WTC11 (cell line): ENCODE results near the gene PPP2R1B. TPM values are rescaled to one million over a fixed set of nuclear protein-coding genes. Genes with fewer than 3 reads are reported as not detected.

Experiments used
- ATAC-seq: fragments of 200-7000 bp; cut with Tn5 transposase; 2 replicates; pipeline ENCODE4 v1.10.0; 2021; ENCODE audit warnings: mild to moderate bottlenecking, moderate library complexity
- CTCF ChIA-PET: fragments of 300-600 bp; sonication (Branson Sonifier 250); formaldehyde crosslinking; loops from one replicate; lab custom pipeline; 2021; ENCODE audit warnings: antibody characterized with exemption; lab: Charles Lee
- POLR2A ChIA-PET: fragments of 350-600 bp; sonication (Branson Sonifier 250); formaldehyde crosslinking; loops from one replicate; lab custom pipeline; 2021; ENCODE audit warnings: antibody characterized with exemption; lab: Charles Lee
- DNase-seq: peaks from one replicate; pipeline ENCODE4 v3.0.0; 2021; ENCODE audit warnings: low spot score
- H3K27ac Mint-ChIP-seq: 2 replicates; pipeline ENCODE4 v1.8.0; 2021; ENCODE audit warnings: mixed read lengths
- H3K27me3 Mint-ChIP-seq: 2 replicates; pipeline ENCODE4 v1.8.0; 2021; ENCODE audit warnings: low read depth, mild to moderate bottlenecking, moderate library complexity, mixed read lengths
- H3K36me3 Mint-ChIP-seq: 2 replicates; pipeline ENCODE4 v1.8.0; 2021; ENCODE audit warnings: mixed read lengths
- H3K4me1 Mint-ChIP-seq: 2 replicates; pipeline ENCODE4 v1.8.0; 2022; ENCODE audit warnings: mixed read lengths
- H3K4me3 Mint-ChIP-seq: 2 replicates; pipeline ENCODE4 v1.8.0; 2021; ENCODE audit warnings: mild to moderate bottlenecking, moderate library complexity, mixed read lengths
- H3K9me3 Mint-ChIP-seq: 2 replicates; pipeline ENCODE4 v1.8.0; 2021; ENCODE audit warnings: mixed read lengths
- ESRRA ChIP-seq: sonication (generic); formaldehyde crosslinking; IDR thresholded peaks from 2 replicates; pipeline ENCODE4 v1.8.1; 2022; ENCODE audit warnings: mild to moderate bottlenecking, missing genetic modification reagents, borderline replicate concordance
- NR3C1 ChIP-seq: sonication (generic); formaldehyde crosslinking; conservative IDR thresholded peaks from 2 replicates; pipeline ENCODE4 v1.8.1; 2023; ENCODE audit warnings: low read depth, mild to moderate bottlenecking, missing genetic modification reagents
- SMAD3 ChIP-seq: sonication (generic); formaldehyde crosslinking; IDR thresholded peaks from 2 replicates; pipeline ENCODE4 v1.8.0; 2022; ENCODE audit warnings: missing genetic modification reagents, mild to moderate bottlenecking, borderline replicate concordance
- SP1 ChIP-seq: sonication (generic); formaldehyde crosslinking; conservative IDR thresholded peaks from 2 replicates; pipeline ENCODE4 v1.8.1; 2022; ENCODE audit warnings: missing genetic modification reagents
- TEAD1 ChIP-seq: sonication (generic); formaldehyde crosslinking; IDR thresholded peaks from 2 replicates; pipeline ENCODE4 v1.8.0; 2022; ENCODE audit warnings: mild to moderate bottlenecking, missing genetic modification reagents
- ZNF263 ChIP-seq: sonication (generic); formaldehyde crosslinking; IDR thresholded peaks from 2 replicates; pipeline ENCODE4 v1.8.1; 2022; ENCODE audit warnings: low read depth, mild to moderate bottlenecking, moderate library complexity, missing genetic modification reagents
- ZNF396 ChIP-seq: fragments of 250-450 bp; sonication (Bioruptor Pico); IDR thresholded peaks from 2 replicates; pipeline ENCODE4 v1.8.0; 2021; ENCODE audit warnings: mild to moderate bottlenecking, moderate library complexity, borderline replicate concordance
- total RNA-seq: library from RNA; stranded (reverse); gene quantifications from 3 replicates; pipeline ENCODE4 v1.2.3, GENCODE V29; 2021
- TF ChIP-seq, protein P1 (sequence below): sonication (generic); formaldehyde crosslinking; IDR thresholded peaks from 2 replicates; pipeline ENCODE4 v1.8.0; 2022; ENCODE audit warnings: mild to moderate bottlenecking, missing genetic modification reagents
- TF ChIP-seq, protein P2 (sequence below): sonication (generic); formaldehyde crosslinking; IDR thresholded peaks from 2 replicates; pipeline ENCODE4 v1.8.1; 2023; ENCODE audit warnings: mild to moderate bottlenecking, missing genetic modification reagents
- TF ChIP-seq, protein P3 (sequence below): sonication (generic); formaldehyde crosslinking; IDR thresholded peaks from 2 replicates; pipeline ENCODE4 v1.8.0; 2022; ENCODE audit warnings: mild to moderate bottlenecking, missing genetic modification reagents
- TF ChIP-seq, protein P4 (sequence below): fragments of 250-450 bp; sonication (Bioruptor Pico); IDR thresholded peaks from 2 replicates; pipeline ENCODE4 v1.9.0; 2021; ENCODE audit warnings: mild to moderate bottlenecking
- TF ChIP-seq, protein P5 (sequence below): sonication (generic); formaldehyde crosslinking; IDR thresholded peaks from 2 replicates; pipeline ENCODE4 v1.8.1; 2022; ENCODE audit warnings: mild to moderate bottlenecking, moderate library complexity, missing genetic modification reagents
- TF ChIP-seq, protein P6 (sequence below): sonication (generic); formaldehyde crosslinking; IDR thresholded peaks from 2 replicates; pipeline ENCODE4 v1.8.1; 2023; ENCODE audit warnings: mild to moderate bottlenecking, missing genetic modification reagents
- TF ChIP-seq, protein P7 (sequence below): sonication (generic); formaldehyde crosslinking; IDR thresholded peaks from 2 replicates; pipeline ENCODE4 v1.8.0; 2022; ENCODE audit warnings: mild to moderate bottlenecking, missing genetic modification reagents
- TF ChIP-seq, protein P8 (sequence below): sonication (generic); formaldehyde crosslinking; IDR thresholded peaks from 2 replicates; pipeline ENCODE4 v1.8.1; 2022; ENCODE audit warnings: low read depth, mild to moderate bottlenecking, moderate library complexity, missing genetic modification reagents, borderline replicate concordance

The PPP2R1B gene
- total RNA-seq, 1 experiment from 2014 or later = 87.7 TPM

DNA sequence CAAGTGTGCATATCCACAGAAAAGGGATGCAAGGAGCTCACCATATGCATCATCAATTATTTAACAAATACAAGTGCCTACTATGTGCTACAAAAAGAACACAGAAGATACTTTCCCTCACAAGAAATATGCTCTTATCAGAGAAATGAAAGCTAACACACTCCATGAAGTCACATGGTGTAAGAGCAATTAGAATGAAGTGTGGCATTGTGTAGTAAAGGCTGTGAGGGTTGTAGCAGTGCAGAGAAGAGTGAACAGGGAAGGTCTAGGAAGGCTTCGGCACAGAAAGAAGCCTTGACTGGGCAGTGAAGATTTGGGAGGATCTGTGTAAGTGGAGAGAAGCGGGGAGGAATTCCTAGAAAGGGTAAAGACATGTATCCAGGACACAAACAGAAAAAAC, 22.5 kb downstream of the PPP2R1B start:
- H3K4me1 Mint-ChIP-seq = no peaks in the 10 kb centered on the region
- CTCF ChIA-PET = no interaction called here
- H3K36me3 Mint-ChIP-seq = peaks cover 65% of the 10 kb centered on the region

DNA sequence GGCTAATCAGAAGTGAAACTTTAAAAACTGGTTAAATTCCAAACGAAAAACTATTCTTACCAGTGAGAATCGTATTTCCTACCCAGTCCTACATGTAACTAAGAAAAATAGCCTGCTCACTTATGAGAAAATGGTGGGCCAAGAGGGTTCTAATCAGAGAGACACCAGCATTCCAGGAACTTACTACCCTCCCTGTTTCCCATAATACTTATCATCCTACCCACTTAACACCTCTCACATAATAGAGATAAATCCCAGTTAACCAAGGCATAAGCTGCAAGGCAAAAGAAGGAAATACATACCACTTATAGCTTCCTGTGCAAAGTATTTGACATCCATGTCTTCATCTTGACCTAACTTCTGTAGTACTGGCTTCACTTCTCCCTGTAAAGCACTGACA, 24.4 kb downstream of the PPP2R1B start:
- CTCF ChIA-PET = no interaction called here
- no peak for ATAC-seq
- no peaks in the 10 kb centered on the region for H3K4me1 Mint-ChIP-seq
- TF ChIP-seq ESRRA (no peak), NR3C1 (no peak)
- TF ChIP-seq, protein P1, sequence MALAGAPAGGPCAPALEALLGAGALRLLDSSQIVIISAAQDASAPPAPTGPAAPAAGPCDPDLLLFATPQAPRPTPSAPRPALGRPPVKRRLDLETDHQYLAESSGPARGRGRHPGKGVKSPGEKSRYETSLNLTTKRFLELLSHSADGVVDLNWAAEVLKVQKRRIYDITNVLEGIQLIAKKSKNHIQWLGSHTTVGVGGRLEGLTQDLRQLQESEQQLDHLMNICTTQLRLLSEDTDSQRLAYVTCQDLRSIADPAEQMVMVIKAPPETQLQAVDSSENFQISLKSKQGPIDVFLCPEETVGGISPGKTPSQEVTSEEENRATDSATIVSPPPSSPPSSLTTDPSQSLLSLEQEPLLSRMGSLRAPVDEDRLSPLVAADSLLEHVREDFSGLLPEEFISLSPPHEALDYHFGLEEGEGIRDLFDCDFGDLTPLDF (CRISPR knock-in tag) = no peak
- TF ChIP-seq, protein P2, sequence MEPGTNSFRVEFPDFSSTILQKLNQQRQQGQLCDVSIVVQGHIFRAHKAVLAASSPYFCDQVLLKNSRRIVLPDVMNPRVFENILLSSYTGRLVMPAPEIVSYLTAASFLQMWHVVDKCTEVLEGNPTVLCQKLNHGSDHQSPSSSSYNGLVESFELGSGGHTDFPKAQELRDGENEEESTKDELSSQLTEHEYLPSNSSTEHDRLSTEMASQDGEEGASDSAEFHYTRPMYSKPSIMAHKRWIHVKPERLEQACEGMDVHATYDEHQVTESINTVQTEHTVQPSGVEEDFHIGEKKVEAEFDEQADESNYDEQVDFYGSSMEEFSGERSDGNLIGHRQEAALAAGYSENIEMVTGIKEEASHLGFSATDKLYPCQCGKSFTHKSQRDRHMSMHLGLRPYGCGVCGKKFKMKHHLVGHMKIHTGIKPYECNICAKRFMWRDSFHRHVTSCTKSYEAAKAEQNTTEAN = no peak
- TF ChIP-seq, protein P3, sequence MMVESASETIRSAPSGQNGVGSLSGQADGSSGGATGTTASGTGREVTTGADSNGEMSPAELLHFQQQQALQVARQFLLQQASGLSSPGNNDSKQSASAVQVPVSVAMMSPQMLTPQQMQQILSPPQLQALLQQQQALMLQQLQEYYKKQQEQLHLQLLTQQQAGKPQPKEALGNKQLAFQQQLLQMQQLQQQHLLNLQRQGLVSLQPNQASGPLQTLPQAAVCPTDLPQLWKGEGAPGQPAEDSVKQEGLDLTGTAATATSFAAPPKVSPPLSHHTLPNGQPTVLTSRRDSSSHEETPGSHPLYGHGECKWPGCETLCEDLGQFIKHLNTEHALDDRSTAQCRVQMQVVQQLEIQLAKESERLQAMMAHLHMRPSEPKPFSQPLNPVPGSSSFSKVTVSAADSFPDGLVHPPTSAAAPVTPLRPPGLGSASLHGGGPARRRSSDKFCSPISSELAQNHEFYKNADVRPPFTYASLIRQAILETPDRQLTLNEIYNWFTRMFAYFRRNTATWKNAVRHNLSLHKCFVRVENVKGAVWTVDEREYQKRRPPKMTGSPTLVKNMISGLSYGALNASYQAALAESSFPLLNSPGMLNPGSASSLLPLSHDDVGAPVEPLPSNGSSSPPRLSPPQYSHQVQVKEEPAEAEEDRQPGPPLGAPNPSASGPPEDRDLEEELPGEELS = no peak
- no peaks in the 10 kb centered on the region for H3K27me3 Mint-ChIP-seq
- H3K36me3 Mint-ChIP-seq = peaks cover 50% of the 10 kb centered on the region
- no peak overlapping the region for H3K27ac Mint-ChIP-seq
- no peaks in the 10 kb centered on the region for H3K9me3 Mint-ChIP-seq
- H3K4me3 Mint-ChIP-seq = no peak overlapping the region
- no peak for DNase-seq
- POLR2A ChIA-PET = no interaction called here

More for the DNA sequence above, 22.5 kb downstream of the PPP2R1B start:
- POLR2A ChIA-PET = interaction anchor here (1.0 kb wide), 1 partner anchor 23 kb away, joined by 3 read pairs; no protein-coding TSS in a partner anchor
- DNase-seq (no peak), ATAC-seq (no peak)
- Mint-ChIP-seq H3K27ac (no peak overlapping the region), H3K27me3 (no peaks in the 10 kb centered on the region), H3K4me3 (no peak overlapping the region), H3K9me3 (no peaks in the 10 kb centered on the region)
- TF ChIP-seq, protein P3 = no peak
- TF ChIP-seq, protein P4, sequence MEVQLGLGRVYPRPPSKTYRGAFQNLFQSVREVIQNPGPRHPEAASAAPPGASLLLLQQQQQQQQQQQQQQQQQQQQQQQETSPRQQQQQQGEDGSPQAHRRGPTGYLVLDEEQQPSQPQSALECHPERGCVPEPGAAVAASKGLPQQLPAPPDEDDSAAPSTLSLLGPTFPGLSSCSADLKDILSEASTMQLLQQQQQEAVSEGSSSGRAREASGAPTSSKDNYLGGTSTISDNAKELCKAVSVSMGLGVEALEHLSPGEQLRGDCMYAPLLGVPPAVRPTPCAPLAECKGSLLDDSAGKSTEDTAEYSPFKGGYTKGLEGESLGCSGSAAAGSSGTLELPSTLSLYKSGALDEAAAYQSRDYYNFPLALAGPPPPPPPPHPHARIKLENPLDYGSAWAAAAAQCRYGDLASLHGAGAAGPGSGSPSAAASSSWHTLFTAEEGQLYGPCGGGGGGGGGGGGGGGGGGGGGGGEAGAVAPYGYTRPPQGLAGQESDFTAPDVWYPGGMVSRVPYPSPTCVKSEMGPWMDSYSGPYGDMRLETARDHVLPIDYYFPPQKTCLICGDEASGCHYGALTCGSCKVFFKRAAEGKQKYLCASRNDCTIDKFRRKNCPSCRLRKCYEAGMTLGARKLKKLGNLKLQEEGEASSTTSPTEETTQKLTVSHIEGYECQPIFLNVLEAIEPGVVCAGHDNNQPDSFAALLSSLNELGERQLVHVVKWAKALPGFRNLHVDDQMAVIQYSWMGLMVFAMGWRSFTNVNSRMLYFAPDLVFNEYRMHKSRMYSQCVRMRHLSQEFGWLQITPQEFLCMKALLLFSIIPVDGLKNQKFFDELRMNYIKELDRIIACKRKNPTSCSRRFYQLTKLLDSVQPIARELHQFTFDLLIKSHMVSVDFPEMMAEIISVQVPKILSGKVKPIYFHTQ (CRISPR knock-in tag) = no peak
- TF ChIP-seq ZNF396 (CRISPR knock-in tag) = no peak
- no peak for TF ChIP-seq ZNF263
- TF ChIP-seq SP1 = no peak
- no peak for TF ChIP-seq SMAD3 (CRISPR knock-in tag)
- TF ChIP-seq, protein P5, sequence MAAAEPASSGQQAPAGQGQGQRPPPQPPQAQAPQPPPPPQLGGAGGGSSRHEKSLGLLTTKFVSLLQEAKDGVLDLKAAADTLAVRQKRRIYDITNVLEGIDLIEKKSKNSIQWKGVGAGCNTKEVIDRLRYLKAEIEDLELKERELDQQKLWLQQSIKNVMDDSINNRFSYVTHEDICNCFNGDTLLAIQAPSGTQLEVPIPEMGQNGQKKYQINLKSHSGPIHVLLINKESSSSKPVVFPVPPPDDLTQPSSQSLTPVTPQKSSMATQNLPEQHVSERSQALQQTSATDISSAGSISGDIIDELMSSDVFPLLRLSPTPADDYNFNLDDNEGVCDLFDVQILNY (CRISPR knock-in tag) = no peak
- TF ChIP-seq, protein P6, sequence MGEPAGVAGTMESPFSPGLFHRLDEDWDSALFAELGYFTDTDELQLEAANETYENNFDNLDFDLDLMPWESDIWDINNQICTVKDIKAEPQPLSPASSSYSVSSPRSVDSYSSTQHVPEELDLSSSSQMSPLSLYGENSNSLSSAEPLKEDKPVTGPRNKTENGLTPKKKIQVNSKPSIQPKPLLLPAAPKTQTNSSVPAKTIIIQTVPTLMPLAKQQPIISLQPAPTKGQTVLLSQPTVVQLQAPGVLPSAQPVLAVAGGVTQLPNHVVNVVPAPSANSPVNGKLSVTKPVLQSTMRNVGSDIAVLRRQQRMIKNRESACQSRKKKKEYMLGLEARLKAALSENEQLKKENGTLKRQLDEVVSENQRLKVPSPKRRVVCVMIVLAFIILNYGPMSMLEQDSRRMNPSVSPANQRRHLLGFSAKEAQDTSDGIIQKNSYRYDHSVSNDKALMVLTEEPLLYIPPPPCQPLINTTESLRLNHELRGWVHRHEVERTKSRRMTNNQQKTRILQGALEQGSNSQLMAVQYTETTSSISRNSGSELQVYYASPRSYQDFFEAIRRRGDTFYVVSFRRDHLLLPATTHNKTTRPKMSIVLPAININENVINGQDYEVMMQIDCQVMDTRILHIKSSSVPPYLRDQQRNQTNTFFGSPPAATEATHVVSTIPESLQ (CRISPR knock-in tag) = no peak
- no peak for TF ChIP-seq TEAD1 (CRISPR knock-in tag)
- TF ChIP-seq, protein P7, sequence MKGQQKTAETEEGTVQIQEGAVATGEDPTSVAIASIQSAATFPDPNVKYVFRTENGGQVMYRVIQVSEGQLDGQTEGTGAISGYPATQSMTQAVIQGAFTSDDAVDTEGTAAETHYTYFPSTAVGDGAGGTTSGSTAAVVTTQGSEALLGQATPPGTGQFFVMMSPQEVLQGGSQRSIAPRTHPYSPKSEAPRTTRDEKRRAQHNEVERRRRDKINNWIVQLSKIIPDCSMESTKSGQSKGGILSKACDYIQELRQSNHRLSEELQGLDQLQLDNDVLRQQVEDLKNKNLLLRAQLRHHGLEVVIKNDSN (CRISPR knock-in tag) = no peak
- TF ChIP-seq, protein P8, sequence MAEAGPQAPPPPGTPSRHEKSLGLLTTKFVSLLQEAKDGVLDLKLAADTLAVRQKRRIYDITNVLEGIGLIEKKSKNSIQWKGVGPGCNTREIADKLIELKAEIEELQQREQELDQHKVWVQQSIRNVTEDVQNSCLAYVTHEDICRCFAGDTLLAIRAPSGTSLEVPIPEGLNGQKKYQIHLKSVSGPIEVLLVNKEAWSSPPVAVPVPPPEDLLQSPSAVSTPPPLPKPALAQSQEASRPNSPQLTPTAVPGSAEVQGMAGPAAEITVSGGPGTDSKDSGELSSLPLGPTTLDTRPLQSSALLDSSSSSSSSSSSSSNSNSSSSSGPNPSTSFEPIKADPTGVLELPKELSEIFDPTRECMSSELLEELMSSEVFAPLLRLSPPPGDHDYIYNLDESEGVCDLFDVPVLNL (CRISPR knock-in tag) = no peak
